Measurements from ENCODE around the gene MYO1E. TPM values are rescaled to one million over a fixed set of nuclear protein-coding genes. Genes with fewer than 3 reads are reported as not detected.

The MYO1E gene
- total RNA-seq, 1 experiment from 2014 or later = 83.6 TPM

DNA sequence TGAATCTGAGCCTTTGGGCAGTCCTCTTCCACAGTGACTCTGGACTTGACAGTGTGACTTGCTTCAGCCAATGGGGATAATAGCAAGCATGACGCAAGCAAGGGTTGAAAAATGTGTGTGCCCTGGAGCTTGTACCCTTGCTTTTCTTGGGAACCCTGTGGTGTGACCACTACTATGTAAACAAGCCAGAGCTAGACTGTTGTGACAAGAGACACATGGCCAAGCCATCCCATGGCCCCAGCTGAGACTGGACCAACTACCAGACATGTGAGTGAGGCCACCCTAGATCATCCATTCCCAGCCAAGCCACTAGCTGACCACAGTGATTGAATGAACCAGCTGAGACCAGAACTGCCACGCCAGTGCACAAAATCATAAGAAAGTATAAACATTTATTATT lies 11.8 kb downstream of the MYO1E start (continued):
- TF ChIP-seq, protein P1, sequence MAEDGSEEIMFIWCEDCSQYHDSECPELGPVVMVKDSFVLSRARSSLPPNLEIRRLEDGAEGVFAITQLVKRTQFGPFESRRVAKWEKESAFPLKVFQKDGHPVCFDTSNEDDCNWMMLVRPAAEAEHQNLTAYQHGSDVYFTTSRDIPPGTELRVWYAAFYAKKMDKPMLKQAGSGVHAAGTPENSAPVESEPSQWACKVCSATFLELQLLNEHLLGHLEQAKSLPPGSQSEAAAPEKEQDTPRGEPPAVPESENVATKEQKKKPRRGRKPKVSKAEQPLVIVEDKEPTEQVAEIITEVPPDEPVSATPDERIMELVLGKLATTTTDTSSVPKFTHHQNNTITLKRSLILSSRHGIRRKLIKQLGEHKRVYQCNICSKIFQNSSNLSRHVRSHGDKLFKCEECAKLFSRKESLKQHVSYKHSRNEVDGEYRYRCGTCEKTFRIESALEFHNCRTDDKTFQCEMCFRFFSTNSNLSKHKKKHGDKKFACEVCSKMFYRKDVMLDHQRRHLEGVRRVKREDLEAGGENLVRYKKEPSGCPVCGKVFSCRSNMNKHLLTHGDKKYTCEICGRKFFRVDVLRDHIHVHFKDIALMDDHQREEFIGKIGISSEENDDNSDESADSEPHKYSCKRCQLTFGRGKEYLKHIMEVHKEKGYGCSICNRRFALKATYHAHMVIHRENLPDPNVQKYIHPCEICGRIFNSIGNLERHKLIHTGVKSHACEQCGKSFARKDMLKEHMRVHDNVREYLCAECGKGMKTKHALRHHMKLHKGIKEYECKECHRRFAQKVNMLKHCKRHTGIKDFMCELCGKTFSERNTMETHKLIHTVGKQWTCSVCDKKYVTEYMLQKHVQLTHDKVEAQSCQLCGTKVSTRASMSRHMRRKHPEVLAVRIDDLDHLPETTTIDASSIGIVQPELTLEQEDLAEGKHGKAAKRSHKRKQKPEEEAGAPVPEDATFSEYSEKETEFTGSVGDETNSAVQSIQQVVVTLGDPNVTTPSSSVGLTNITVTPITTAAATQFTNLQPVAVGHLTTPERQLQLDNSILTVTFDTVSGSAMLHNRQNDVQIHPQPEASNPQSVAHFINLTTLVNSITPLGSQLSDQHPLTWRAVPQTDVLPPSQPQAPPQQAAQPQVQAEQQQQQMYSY (CRISPR knock-in tag; IDR thresholded peaks at IDR 0.05) = no peak
- TF ChIP-seq ESRRA (CRISPR knock-in tag; IDR thresholded peaks at IDR 0.05; ENCODE audit: borderline replicate concordance) = no peak

DNA sequence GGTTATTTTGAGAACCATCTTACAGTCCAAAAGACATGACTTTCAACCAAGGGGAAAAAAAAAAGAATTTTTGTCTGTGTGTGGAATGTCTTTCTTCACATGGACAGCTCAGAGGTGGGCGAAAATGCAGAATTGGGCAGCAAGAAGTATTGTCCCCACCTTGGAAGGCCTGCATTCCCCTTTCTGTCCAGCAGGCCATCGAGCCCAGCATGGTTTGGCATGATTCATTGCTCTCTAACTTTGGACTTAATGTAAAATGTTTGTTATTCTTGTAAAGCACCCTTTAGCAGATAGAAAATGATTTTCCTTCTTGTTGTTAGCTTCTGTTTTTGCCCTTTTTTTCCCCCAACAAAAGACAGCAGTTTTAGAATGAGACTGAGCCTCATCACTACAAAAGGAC lies 12.4 kb downstream of the MYO1E start:
- peaks cover 9% of the 10 kb centered on the region for H3K36me3 Mint-ChIP-seq
- H3K4me3 Mint-ChIP-seq = no peak overlapping the region
- no peak overlapping the region for H3K27ac Mint-ChIP-seq
- TF ChIP-seq RORB (CRISPR knock-in tag; IDR thresholded peaks at IDR 0.05) = no peak
- TF ChIP-seq, protein P2, sequence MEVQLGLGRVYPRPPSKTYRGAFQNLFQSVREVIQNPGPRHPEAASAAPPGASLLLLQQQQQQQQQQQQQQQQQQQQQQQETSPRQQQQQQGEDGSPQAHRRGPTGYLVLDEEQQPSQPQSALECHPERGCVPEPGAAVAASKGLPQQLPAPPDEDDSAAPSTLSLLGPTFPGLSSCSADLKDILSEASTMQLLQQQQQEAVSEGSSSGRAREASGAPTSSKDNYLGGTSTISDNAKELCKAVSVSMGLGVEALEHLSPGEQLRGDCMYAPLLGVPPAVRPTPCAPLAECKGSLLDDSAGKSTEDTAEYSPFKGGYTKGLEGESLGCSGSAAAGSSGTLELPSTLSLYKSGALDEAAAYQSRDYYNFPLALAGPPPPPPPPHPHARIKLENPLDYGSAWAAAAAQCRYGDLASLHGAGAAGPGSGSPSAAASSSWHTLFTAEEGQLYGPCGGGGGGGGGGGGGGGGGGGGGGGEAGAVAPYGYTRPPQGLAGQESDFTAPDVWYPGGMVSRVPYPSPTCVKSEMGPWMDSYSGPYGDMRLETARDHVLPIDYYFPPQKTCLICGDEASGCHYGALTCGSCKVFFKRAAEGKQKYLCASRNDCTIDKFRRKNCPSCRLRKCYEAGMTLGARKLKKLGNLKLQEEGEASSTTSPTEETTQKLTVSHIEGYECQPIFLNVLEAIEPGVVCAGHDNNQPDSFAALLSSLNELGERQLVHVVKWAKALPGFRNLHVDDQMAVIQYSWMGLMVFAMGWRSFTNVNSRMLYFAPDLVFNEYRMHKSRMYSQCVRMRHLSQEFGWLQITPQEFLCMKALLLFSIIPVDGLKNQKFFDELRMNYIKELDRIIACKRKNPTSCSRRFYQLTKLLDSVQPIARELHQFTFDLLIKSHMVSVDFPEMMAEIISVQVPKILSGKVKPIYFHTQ (CRISPR knock-in tag; IDR thresholded peaks at IDR 0.05) = no peak
- TF ChIP-seq, protein P3, sequence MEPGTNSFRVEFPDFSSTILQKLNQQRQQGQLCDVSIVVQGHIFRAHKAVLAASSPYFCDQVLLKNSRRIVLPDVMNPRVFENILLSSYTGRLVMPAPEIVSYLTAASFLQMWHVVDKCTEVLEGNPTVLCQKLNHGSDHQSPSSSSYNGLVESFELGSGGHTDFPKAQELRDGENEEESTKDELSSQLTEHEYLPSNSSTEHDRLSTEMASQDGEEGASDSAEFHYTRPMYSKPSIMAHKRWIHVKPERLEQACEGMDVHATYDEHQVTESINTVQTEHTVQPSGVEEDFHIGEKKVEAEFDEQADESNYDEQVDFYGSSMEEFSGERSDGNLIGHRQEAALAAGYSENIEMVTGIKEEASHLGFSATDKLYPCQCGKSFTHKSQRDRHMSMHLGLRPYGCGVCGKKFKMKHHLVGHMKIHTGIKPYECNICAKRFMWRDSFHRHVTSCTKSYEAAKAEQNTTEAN (CRISPR knock-in tag; IDR thresholded peaks at IDR 0.05) = no peak
- H3K27me3 Mint-ChIP-seq (ENCODE audit: low read depth) = peaks cover 23% of the 10 kb centered on the region
- DNase-seq (ENCODE audit: low spot score) (peak; percentile 25), ATAC-seq (peak; percentile 76)
- no peaks in the 10 kb centered on the region; the same call in 1 of the 2 replicates for H3K9me3 Mint-ChIP-seq
- POLR2A ChIA-PET = interaction anchor here (1.0 to 2.1 kb wide), 2 partner anchors 10 to 12 kb away, joined by 3 to 16 read pairs; partner anchors contain the start of gene MYO1E
- CTCF ChIA-PET = interaction anchor here (0.6 to 1.6 kb wide), 6 partner anchors 12 to 184 kb away, joined by 3 to 7 read pairs (median 4); partner anchors contain the start of gene MYO1E
- H3K4me1 Mint-ChIP-seq = peaks cover 30% of the 10 kb centered on the region

DNA sequence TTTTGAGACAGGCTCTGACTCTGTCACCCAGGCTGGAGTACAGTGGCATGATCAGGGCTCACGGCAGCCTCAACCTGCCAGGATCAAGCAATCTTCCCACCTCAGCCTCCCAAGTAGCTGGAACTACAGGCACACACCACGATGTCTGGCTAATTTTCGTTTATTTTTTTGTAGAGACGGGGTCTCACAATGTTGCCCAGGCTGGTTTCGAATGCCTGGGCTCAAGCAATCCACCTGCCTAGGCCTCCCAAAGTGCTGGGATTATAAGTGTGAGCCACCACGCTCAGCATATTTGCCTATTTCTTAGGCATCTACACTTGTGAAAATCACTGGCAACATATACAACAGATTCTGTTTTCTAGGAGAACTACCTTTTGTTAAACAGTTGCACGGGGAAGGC lies 16.9 kb downstream of the MYO1E start:
- Mint-ChIP-seq H3K9me3 (no peaks in the 10 kb centered on the region; the same call in 1 of the 2 replicates), H3K27ac (peak overlapping the region; percentile 99), H3K4me3 (peak overlapping the region; percentile 65), H3K27me3 (ENCODE audit: low read depth) (peaks cover 55% of the 10 kb centered on the region), H3K36me3 (peaks cover 9% of the 10 kb centered on the region), H3K4me1 (peaks cover 64% of the 10 kb centered on the region)
- ATAC-seq = no peak
- DNase-seq (ENCODE audit: low spot score) = no peak
- TF ChIP-seq, protein P4, sequence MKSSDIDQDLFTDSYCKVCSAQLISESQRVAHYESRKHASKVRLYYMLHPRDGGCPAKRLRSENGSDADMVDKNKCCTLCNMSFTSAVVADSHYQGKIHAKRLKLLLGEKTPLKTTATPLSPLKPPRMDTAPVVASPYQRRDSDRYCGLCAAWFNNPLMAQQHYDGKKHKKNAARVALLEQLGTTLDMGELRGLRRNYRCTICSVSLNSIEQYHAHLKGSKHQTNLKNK (CRISPR knock-in tag; IDR thresholded peaks at IDR 0.05) = no peak
- peak; percentile 92 for TF ChIP-seq ZNF121 (CRISPR knock-in tag; IDR thresholded peaks at IDR 0.05)
- POLR2A ChIA-PET = interaction anchor here (1.6 to 2.8 kb wide), 2 partner anchors 17 kb away, joined by 4 to 34 read pairs; partner anchors contain the start of gene MYO1E
- CTCF ChIA-PET = no interaction called here

DNA sequence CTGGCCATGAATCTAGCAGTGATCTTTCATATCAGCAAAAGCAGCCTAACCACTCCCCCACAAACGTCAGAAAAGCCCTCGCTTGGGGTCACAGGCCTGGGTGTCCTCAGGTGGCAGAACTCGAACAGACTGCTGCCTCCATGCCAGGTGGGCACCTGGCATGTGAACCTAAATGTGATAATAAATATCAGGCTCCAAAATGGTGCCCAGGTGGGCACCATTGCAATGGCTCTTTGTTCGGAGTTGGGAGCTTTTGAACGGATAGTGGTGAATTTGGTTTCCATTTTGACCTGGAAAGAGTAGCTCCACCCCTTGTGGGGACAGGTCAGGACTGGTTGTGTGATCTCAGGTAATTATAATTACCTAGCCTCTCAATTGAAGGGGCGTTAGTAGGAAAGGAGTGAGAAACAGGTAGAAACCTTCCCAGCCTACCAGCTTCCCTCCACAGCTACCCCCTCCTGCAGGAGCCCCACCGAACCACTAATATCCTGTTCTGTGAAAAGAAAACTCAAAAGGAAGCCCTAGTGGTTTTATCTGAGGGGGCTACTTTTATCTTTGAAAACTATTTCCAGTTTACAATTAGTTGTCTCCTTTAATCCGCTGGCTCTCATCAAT lies 18.1 kb downstream of the MYO1E start:
- Mint-ChIP-seq H3K27ac (peak overlapping the region; percentile 99), H3K9me3 (no peaks in the 10 kb centered on the region; the same call in 1 of the 2 replicates), H3K27me3 (ENCODE audit: low read depth) (peaks cover 60% of the 10 kb centered on the region), H3K4me1 (peaks cover 72% of the 10 kb centered on the region), H3K36me3 (peaks cover 12% of the 10 kb centered on the region), H3K4me3 (peak overlapping the region; percentile 65)
- ATAC-seq (peak; percentile 73), DNase-seq (ENCODE audit: low spot score) (peak; percentile 29)
- TF ChIP-seq, protein P5, sequence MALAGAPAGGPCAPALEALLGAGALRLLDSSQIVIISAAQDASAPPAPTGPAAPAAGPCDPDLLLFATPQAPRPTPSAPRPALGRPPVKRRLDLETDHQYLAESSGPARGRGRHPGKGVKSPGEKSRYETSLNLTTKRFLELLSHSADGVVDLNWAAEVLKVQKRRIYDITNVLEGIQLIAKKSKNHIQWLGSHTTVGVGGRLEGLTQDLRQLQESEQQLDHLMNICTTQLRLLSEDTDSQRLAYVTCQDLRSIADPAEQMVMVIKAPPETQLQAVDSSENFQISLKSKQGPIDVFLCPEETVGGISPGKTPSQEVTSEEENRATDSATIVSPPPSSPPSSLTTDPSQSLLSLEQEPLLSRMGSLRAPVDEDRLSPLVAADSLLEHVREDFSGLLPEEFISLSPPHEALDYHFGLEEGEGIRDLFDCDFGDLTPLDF (CRISPR knock-in tag; IDR thresholded peaks at IDR 0.05) = no peak
- 0 out of 2 replicates have a peak, but pooled peaks have one; percentile 10 for TF ChIP-seq MYBL2 (CRISPR knock-in tag; IDR thresholded peaks at IDR 0.05)
- ChIA-PET POLR2A (interaction anchor here (0.6 to 2.8 kb wide), 7 partner anchors 11 to 50 kb away, joined by 3 to 34 read pairs (median 3); partner anchors contain the start of gene MYO1E), CTCF (interaction anchor here (0.9 to 2.2 kb wide), 4 partner anchors 9 to 138 kb away, joined by 3 to 14 read pairs (median 4); partner anchors contain the start of gene MYO1E)
